Suprapubic skin (tissue), 4 donors: ENCODE measurements around the gene NPB. TPM values are rescaled to one million over a fixed set of nuclear protein-coding genes. Genes with fewer than 3 reads are reported as not detected.

Experiments
- DNase-seq, 2 donors: peaks; one replicate each; pipeline ENCODE4 v3.0.0-alpha.2; 2019; ENCODE audit warnings: low spot score in 2 of 2
- H3K27ac ChIP-seq: fragments of 200-600 bp; sonication (generic); one replicate; pipeline ENCODE4 v1.5.1; 2019
- H3K27me3 ChIP-seq: fragments of 200-600 bp; sonication (generic); one replicate; pipeline ENCODE4 v1.5.1; 2019
- H3K36me3 ChIP-seq: fragments of 200-600 bp; sonication (generic); one replicate; pipeline ENCODE4 v1.5.1; 2019
- H3K4me1 ChIP-seq: fragments of 200-600 bp; sonication (generic); one replicate; pipeline ENCODE4 v1.5.1; 2019
- H3K4me3 ChIP-seq: fragments of 200-600 bp; sonication (generic); one replicate; pipeline ENCODE4 v1.5.1; 2019; ENCODE audit warnings: mild to moderate bottlenecking
- H3K9me3 ChIP-seq: fragments of 200-600 bp; sonication (generic); one replicate; pipeline ENCODE4 v1.5.1; 2019
- EP300 ChIP-seq: sonication (generic); formaldehyde crosslinking; IDR thresholded peaks from one replicate; pipeline ENCODE4 v1.6.1; 2017; ENCODE audit warnings: antibody characterized with exemption
- POLR2A ChIP-seq, 2 donors: fragments of 450-650 bp; IDR thresholded peaks; one replicate each; pipeline ENCODE4 v1.6.1; 2017; ENCODE audit warnings: antibody characterized with exemption in 2 of 2, mild to moderate bottlenecking in 2 of 2, moderate library complexity in 2 of 2
- POLR2AphosphoS5 ChIP-seq, 3 donors: sonication (generic); formaldehyde crosslinking; IDR thresholded peaks; one replicate each; pipeline ENCODE4 v1.6.1; 2017; ENCODE audit warnings: antibody characterized with exemption in 3 of 3
- WGBS: methylation state at CpG from one replicate; pipeline ENCODE4 v1.1.5; 2018; 5-methylcytosine and 5-hydroxymethylcytosine counted together
- total RNA-seq, 4 donors: library from RNA; depleted of rRNA; stranded (reverse); fragments of >200 nt; gene quantifications; one replicate each; pipeline ENCODE4 v1.1.0, GENCODE V29; 2016
- TF ChIP-seq, protein P1 (sequence below), 2 donors: fragments of 200-600 bp in 1 of 2; fragments of 450-650 bp in 1 of 2; sonication (generic) in 1 of 2; IDR thresholded peaks; one replicate each; pipeline ENCODE4 v1.5.1; 2016 to 2019; ENCODE audit warnings: antibody characterized with exemption in 2 of 2, mild to moderate bottlenecking in 1 of 2, moderate library complexity in 1 of 2

Gene NPB
- total RNA-seq, result under 1 TPM in 1 of 4 donors, not detected in 3; 0.40 TPM

DNA sequence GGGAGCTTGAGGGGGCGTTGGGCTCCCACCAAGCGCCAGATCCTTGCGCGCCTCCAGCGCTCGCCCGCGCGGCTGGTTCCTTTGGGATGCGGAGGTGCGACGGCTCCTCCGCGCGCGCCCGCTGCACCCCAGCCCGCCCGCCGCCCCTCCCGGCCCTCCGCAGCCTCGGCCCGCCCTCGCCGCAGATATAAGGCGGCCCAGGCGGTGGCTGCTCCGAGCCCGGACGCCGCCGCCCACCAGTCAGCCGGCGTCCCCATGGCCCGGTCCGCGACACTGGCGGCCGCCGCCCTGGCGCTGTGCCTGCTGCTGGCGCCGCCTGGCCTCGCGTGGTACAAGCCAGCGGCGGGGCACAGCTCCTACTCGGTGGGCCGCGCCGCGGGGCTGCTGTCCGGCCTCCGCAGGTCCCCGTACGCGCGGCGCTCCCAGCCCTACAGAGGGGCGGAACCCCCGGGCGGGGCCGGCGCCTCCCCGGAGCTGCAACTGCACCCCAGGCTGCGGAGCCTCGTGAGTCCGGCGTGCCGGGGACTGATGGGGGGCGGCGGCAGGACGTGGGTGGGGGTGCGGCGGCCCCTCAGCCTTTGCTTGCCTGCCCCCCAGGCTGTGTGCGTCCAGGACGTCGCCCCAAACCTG is at the start of gene NPB:
NPB (plus strand) TSS at position 216 of the 630 bp plus-strand sequence; CDS start at position 256, 40 bp downstream.
- no peak within 1 kb of the TSS for H3K27ac ChIP-seq
- peaks cover 61% of the 10 kb centered on the region for H3K36me3 ChIP-seq
- no peak for TF ChIP-seq EP300
- TF ChIP-seq, protein P1, sequence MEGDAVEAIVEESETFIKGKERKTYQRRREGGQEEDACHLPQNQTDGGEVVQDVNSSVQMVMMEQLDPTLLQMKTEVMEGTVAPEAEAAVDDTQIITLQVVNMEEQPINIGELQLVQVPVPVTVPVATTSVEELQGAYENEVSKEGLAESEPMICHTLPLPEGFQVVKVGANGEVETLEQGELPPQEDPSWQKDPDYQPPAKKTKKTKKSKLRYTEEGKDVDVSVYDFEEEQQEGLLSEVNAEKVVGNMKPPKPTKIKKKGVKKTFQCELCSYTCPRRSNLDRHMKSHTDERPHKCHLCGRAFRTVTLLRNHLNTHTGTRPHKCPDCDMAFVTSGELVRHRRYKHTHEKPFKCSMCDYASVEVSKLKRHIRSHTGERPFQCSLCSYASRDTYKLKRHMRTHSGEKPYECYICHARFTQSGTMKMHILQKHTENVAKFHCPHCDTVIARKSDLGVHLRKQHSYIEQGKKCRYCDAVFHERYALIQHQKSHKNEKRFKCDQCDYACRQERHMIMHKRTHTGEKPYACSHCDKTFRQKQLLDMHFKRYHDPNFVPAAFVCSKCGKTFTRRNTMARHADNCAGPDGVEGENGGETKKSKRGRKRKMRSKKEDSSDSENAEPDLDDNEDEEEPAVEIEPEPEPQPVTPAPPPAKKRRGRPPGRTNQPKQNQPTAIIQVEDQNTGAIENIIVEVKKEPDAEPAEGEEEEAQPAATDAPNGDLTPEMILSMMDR (IDR thresholded peaks at IDR 0.05), result no peak
- TF ChIP-seq POLR2A (IDR thresholded peaks at IDR 0.05), result no peak
- TF ChIP-seq POLR2AphosphoS5 (IDR thresholded peaks at IDR 0.05), result no peak
- H3K4me3 ChIP-seq, result peak within 1 kb of the TSS; percentile 54
- peaks cover 17% of the 10 kb centered on the region for H3K4me1 ChIP-seq
- DNase-seq, result no peak
- no CpG with 5 or more reads among the region's 79 CpGs for WGBS
- no peaks in the 10 kb centered on the region for H3K9me3 ChIP-seq
- no peaks in the 10 kb centered on the region for H3K27me3 ChIP-seq

DNA sequence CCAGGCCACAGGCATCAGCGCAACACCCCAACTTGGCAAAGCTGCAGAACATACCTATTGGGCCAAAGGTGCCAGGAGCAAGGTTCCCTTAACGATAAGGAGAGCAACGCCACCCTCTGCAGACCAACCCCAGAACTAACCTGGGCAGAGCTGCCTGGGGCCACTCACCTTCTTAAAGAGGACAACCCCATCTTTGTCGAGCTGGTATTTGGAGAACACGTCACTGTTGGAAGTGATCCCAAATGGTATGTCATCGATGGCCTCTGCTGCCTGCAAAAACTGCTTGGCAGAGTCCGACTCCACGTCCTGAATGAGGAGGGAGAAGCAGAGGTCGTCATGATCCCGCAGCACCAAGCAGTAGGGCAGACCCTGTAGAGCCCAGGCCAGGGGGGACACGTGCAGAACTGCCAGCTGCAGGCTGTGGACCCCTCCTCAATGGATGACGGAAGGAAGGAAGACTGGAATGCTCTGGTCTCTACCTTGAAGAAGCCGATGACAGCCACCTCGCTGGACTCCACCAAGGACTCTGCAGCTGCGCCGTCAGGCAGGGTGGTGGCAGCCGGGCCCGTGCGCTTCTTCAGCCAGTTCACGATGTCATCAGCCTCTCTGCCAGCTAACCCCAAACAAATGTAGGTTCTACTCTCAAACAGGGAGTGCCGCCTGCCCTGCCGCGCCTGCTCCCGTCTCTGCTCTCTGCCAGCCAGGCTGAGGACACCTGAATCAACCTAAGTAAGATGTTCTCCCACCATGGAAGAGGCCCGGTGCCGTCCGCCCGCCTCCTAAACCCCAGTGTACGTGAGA is 46.9 kb upstream of the NPB start:
- no peak for DNase-seq
- H3K4me1 ChIP-seq, result peaks cover 59% of the 10 kb centered on the region
- TF ChIP-seq, protein P1 (IDR thresholded peaks at IDR 0.05), result peak in 1 of 2 donors; percentile 13
- TF ChIP-seq POLR2A (IDR thresholded peaks at IDR 0.05), result no peak
- TF ChIP-seq EP300, result no peak
- no peak for TF ChIP-seq POLR2AphosphoS5 (IDR thresholded peaks at IDR 0.05)
- H3K27me3 ChIP-seq, result no peaks in the 10 kb centered on the region
- H3K9me3 ChIP-seq, result no peaks in the 10 kb centered on the region
- H3K36me3 ChIP-seq, result peaks cover 67% of the 10 kb centered on the region
- 36% methylated on average over 18 of the region's 29 CpGs for WGBS
- peak overlapping the region; percentile 79 for H3K27ac ChIP-seq
- no peak overlapping the region for H3K4me3 ChIP-seq

DNA sequence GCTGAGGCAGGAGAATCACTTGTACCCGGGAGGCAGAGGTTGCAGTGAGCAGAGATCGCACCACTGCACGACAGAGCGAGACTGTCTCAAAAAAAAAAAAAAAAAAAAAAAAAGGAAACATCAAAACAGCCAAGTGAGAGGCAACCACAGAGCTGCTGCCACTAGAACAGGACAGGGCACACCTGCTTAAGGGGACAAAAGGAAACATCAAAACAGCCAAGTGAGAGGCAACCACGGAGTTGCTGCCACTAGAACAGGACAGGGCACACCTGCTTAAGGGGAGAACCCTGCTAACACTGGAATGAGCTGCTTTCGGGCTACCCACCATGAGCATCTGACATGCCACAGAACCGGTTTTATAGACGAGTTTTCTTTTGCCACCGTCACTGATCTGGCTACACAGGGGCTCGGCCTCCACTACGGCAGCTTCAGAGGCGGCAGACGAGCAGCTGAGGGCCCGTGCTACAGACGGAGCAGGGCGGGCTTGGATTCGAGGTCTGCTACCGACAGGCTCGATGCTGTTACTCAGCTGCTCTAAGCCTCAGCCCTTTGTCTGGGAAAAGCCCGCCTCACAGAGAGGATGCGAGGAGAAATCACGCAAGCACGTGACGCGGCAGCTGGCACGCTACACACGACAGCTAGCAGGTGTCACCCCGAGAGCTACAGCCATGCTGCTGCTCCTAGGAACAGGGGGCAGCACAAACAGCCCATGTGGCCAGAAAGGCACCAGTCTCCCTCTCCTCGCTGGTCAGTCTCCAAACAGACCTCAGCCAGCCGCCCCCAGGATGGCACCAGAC is 43.7 kb upstream of the NPB start:
- no peak for DNase-seq
- Histone ChIP-seq H3K27me3 (no peaks in the 10 kb centered on the region), H3K27ac (peak overlapping the region; percentile 95), H3K4me3 (peak overlapping the region; percentile 92), H3K4me1 (peaks cover 77% of the 10 kb centered on the region), H3K36me3 (peaks cover 35% of the 10 kb centered on the region), H3K9me3 (no peaks in the 10 kb centered on the region)
- no peak for TF ChIP-seq POLR2AphosphoS5 (IDR thresholded peaks at IDR 0.05)
- TF ChIP-seq, protein P1 (IDR thresholded peaks at IDR 0.05), result no peak
- TF ChIP-seq POLR2A (IDR thresholded peaks at IDR 0.05), result no peak
- TF ChIP-seq EP300, result no peak
- WGBS, result 81% methylated on average over 21 of the region's 30 CpGs

DNA sequence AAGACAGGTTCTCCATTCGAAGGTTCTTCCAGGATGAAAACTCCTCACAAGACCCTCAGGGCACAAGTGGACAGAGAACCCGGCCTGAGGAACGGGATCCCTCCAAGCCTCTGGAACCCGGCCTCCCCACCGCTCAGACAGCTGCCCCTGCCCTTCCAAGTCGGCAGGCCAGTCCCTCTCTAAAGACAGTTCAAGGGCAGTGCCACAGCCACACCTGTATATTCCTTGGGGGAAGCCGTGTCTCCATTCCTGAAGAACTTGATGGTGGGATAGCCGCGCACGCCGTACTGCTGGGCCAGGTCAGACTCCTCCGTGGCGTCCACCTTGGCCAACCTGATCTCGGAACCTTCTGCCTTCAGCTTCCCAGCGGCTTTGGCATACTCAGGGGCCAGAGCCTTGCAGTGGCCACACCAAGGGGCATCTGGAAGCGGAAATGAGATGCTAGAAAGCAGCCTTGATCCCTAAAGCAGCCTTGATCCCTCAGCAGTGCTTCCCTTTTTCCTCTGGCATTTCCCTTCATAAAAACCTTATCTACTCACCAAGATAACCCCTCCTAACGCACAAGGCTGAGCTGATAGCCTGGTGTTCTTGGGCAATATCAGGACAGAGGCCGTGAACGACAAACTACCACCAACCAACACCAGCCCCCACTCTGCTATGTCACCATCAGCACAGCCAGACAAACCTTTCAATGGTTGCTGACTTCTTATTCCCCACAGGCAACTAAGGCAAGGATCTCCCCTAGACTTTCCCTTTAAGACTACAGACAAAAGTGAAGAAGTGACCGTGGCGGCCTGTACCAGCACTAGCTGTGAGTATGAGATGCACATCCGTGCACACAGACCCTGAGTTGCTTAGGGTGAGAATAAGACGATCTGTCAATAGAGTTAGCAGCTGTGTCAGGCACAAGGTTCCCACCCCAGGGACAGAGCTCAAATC is 42.8 kb upstream of the NPB start:
- Histone ChIP-seq H3K27ac (peak overlapping the region; percentile 95), H3K4me1 (peaks cover 83% of the 10 kb centered on the region), H3K27me3 (no peaks in the 10 kb centered on the region), H3K4me3 (peak overlapping the region; percentile 92), H3K9me3 (no peaks in the 10 kb centered on the region), H3K36me3 (peaks cover 26% of the 10 kb centered on the region)
- no peak for DNase-seq
- 53% methylated on average over 21 of the region's 23 CpGs for WGBS
- TF ChIP-seq POLR2A (IDR thresholded peaks at IDR 0.05) (no peak), EP300 (no peak), POLR2AphosphoS5 (IDR thresholded peaks at IDR 0.05) (no peak)
- TF ChIP-seq, protein P1 (IDR thresholded peaks at IDR 0.05), result no peak
